ENCODE results near the gene BSG.
"Not testable (repeated sequence)": the region's sequence is repeated elsewhere in the genome, so short reads cannot be mapped to it uniquely, and the experiment has no call there.

The BSG gene

DNA sequence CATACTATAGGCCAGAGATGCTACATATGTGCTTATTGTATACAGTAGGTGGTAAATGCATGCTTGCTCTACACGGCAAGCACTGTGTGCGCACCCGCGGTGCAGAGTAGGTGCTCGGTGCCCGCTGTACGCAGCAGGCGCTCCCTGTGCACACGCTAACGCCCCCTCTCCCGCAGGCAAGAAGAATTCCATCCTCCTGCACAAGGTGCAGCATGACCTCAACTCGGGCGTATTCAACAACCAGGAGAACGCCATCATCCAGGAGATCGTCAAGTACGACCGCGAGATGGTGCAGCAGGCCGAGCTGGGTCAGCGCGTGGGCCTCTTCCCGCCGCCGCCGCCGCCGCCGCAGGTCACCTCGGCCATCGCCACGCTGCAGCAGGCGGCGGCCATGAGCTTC lies 43.2 kb downstream of the BSG start:
- Mint-ChIP-seq H3K27me3 (peaks cover 2% of the 10 kb centered on the region), H3K4me3 (peak overlapping the region; percentile 68), H3K4me1 (peaks cover 14% of the 10 kb centered on the region), H3K36me3 (peaks cover 5% of the 10 kb centered on the region), H3K27ac (no peak overlapping the region), H3K9me3 (no peaks in the 10 kb centered on the region)

DNA sequence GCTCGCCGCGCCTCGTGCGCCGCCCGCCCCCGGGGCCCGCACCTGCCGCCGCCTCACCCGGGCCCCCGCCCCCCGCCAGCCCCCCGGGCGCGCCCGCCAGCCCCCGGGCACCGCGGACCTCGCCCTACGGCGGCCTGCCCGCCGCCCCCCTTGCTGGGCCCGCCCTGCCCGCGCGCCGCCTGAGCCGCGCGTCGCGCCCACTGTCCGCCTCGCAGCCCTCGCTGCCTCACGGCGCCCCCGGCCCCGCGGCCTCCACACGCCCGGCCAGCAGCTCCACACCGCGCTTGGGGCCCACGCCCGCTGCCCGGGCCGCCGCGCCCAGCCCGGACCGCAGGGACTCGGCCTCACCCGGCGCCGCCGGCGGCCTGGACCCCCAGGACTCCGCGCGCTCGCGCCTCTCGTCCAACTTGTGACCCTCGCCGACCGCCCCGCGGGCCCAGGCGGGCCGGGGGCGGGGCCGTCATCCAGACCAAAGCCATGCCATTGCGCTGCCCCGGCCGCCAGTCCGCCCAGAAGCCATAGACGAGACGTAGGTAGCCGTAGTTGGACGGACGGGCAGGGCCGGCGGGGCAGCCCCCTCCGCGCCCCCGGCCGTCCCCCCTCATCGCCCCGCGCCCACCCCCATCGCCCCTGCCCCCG lies 43.8 kb downstream of the BSG start:
- no peaks in the 10 kb centered on the region for H3K9me3 Mint-ChIP-seq
- H3K36me3 Mint-ChIP-seq = peaks cover 5% of the 10 kb centered on the region
- no peak overlapping the region for H3K4me3 Mint-ChIP-seq
- peaks cover 9% of the 10 kb centered on the region for H3K4me1 Mint-ChIP-seq
- no peak overlapping the region for H3K27ac Mint-ChIP-seq
- H3K27me3 Mint-ChIP-seq = peaks cover 2% of the 10 kb centered on the region

DNA sequence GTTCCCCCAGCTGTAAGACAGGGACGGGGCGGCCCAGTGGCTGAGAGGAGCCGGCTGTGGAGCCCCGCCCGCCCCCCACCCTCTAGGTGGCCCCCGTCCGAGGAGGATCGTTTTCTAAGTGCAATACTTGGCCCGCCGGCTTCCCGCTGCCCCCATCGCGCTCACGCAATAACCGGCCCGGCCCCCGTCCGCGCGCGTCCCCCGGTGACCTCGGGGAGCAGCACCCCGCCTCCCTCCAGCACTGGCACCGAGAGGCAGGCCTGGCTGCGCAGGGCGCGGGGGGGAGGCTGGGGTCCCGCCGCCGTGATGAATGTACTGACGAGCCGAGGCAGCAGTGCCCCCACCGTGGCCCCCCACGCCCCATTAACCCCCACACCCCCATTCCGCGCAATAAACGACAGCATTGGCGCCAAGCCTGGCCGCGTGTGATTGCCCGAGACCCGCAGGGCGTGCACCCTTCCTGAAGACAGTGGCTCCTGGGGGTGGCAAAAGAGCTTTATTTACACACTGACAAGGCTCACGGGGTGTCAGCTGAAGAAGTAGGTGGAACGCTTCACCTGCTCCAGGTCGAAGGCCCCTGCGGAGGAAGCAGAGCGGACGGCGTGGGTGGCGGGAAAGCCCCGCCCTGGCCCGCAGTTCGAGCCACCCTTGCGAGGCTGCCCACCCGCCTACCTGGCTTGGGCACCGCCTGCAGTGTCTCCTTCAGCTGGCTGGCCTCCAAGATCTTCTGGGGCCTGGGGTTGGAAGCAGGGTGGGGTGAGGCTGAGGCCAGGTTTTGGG lies 44.5 kb downstream of the BSG start:
- Mint-ChIP-seq H3K27ac (no peak overlapping the region), H3K4me3 (no peak overlapping the region), H3K27me3 (peaks cover 2% of the 10 kb centered on the region), H3K9me3 (no peaks in the 10 kb centered on the region), H3K36me3 (peaks cover 5% of the 10 kb centered on the region), H3K4me1 (peaks cover 3% of the 10 kb centered on the region)

DNA sequence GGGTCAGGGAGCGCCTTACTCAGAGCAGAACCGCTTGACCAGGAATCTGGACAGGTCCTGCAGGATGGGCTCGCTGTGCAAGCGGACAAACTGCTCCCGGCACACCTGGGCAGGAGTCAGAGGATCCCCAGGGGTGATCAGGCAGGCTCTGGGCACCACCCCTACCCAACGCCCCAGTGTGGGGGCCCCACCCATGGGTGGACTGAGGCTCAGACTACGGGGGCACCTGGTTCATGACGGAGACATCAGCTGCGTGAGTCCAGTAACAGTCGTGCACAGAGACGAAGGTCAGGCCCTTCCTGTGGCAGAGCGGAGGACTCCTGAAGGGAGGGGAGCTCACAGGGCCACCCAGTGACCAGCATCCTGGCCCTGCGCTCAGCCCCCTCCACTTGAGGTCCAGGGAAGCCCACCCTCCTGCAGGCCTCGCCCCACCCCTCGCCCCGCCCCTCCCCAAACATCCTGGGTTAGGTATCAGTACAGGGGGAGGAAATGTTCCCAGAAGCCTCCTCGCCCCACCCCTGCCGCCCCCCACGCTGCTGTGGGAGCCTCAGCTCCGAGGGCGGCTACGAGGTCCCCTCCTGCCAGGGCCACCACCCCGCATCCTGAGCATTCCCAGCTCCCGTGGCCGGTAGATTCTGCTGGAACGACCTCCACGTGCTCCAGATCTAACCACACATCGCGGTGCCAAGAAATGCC lies 45.3 kb downstream of the BSG start:
- Mint-ChIP-seq H3K4me1 (peaks cover 3% of the 10 kb centered on the region), H3K27me3 (peaks cover 2% of the 10 kb centered on the region), H3K4me3 (no peak overlapping the region), H3K36me3 (peaks cover 5% of the 10 kb centered on the region), H3K27ac (no peak overlapping the region), H3K9me3 (no peaks in the 10 kb centered on the region)

DNA sequence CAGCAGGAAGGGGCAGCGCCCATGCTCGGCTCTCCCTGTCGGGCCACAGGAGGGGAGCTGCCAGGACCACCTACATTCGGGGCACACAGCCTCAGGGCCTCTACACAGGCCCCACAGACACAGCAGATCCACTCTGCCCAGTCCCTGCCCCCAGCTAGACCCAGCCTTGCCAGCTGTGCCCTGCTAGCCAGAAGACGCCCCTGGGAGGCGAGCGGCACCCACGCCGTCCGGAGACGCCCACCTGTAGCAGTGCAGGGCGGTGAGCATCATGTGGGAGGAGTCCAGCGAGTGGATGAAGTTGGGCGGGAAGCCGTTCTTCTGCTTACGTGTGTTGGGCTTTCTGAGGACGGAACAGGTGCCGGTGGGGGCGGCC lies 45.8 kb downstream of the BSG start:
- H3K4me1 Mint-ChIP-seq = peaks cover 3% of the 10 kb centered on the region
- H3K9me3 Mint-ChIP-seq = no peaks in the 10 kb centered on the region
- H3K4me3 Mint-ChIP-seq = no peak overlapping the region
- peaks cover 5% of the 10 kb centered on the region for H3K36me3 Mint-ChIP-seq
- H3K27ac Mint-ChIP-seq = no peak overlapping the region
- H3K27me3 Mint-ChIP-seq = peaks cover 2% of the 10 kb centered on the region

DNA sequence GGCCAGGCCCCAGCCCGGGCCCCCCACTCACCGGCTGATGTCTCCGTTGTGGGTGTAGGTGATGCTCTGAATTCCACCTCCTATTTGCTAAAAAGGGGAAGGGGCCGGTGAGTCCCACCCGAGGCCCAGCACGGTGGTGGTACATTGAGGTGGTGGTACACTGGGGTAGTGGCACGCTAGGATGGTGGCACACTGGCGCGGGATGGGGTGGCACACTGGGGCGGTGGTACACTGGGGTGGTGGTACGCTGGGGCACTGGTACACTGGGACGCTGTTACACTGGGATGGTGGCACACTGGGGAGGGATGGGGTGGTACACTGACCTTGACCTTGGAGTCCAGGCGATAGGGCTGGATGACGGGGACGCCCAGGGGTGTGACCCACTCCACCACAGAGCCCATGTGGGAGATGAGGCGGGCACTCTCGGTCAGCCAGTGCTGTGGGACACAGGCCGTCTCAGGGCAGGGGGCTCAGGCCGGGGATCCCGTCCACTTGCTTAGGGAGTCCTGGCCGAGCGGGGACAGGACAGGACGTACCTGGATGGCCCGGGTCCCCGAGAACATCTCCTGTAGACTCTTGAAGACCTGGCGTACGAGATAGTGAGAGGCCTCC lies 46.4 kb downstream of the BSG start:
- no peak overlapping the region for H3K4me3 Mint-ChIP-seq
- peaks cover 2% of the 10 kb centered on the region for H3K27me3 Mint-ChIP-seq
- H3K9me3 Mint-ChIP-seq = no peaks in the 10 kb centered on the region
- H3K4me1 Mint-ChIP-seq = peaks cover 3% of the 10 kb centered on the region
- H3K27ac Mint-ChIP-seq = no peak overlapping the region
- peaks cover 5% of the 10 kb centered on the region for H3K36me3 Mint-ChIP-seq

DNA sequence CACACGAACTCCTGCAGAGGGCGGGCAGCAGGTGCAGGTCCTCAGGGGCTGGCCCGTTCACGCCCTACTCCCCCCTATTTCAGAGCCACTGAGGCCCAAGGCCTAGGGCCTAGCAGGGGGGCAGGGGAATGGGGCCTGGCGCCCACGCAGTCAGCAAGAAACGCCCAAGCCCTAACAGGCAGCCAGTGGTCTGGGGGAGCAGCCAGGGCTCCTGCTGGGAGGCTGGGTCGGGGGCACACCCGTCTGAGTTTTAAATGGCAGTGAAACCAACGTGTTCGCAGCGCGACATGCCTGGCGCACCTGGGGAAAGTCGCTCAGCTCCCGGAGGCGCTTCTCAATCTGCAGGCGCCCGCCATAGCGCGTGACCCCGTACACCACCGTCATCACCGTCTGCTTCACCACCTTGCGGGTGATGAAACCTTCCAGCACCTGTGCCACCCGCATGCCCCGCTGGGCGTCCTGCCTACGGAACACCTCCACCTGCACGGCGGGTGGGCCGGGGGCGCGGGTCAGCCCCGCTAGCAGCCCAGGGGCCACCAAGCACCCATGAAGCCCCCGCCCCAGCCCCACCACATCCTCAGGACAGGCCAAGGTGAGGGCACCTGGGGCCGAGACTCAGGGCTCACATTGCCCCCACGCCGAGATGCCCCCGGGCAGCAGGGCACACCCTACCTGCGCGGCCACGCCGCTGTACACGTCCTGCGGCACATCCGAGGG lies 47.0 kb downstream of the BSG start:
- H3K9me3 Mint-ChIP-seq = no peaks in the 10 kb centered on the region
- H3K27ac Mint-ChIP-seq = no peak overlapping the region
- peaks cover 5% of the 10 kb centered on the region for H3K36me3 Mint-ChIP-seq
- peaks cover 3% of the 10 kb centered on the region for H3K4me1 Mint-ChIP-seq
- H3K4me3 Mint-ChIP-seq = no peak overlapping the region
- peaks cover 2% of the 10 kb centered on the region for H3K27me3 Mint-ChIP-seq

DNA sequence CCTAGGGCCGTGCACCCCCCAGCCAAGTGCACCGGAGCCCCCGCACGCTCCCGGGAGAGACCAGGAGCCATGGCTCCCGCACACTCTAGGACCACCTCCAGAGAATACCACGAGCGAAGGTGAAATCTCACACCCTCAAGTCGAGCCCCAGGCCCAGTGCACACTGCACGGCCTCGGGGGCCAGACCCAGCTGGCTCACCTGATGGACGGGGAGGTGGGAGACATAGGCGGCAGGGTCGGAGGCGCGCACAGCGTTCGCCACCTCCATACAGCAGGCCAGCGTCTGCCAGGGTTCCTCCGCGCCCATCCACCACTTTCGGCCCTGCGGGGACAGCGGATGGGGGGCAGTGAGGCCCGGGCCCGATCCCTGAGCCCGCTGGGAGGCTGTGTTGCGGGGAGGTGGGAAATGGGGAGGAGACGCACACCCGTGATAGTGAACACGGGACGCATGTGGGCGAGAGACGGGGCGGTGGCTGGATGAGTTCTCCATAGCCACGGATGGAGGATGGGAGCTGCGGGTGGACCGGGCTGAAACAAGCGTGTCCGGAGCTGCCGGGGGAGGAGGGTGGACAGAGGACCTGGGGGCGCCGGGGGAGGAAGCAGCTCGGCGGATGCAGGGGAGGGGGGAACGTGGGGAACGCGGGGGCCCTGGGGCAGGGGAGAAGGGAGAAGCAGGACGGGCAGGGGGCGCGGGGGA lies 47.9 kb downstream of the BSG start:
- Mint-ChIP-seq H3K27me3 (peaks cover 2% of the 10 kb centered on the region), H3K4me1 (peaks cover 3% of the 10 kb centered on the region), H3K9me3 (no peaks in the 10 kb centered on the region), H3K4me3 (no peak overlapping the region), H3K27ac (no peak overlapping the region), H3K36me3 (peaks cover 5% of the 10 kb centered on the region)

DNA sequence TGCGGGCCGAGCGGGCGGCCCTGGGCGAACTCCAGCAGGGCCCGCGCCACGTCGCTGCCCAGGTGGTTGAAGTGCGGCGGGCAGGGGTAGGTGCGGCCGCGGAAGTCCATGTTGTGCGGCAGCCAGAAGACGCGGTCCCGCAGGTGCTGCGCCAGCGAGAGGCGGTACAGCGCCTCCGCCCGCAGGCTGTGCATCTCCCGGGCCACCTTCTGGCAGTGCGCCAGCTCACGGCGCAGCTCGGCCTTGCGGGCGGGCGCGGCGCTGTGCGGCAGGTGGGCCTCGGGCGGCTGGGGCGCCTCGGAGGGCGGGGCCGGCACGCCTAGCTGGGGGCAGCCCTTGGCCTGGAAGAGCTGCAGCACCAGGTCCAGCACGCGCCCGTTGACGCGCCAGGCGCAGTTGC lies 48.8 kb downstream of the BSG start:
- H3K36me3 Mint-ChIP-seq, H3K4me3 Mint-ChIP-seq, H3K4me1 Mint-ChIP-seq, H3K27ac Mint-ChIP-seq, H3K9me3 Mint-ChIP-seq, H3K27me3 Mint-ChIP-seq: not testable (repeated sequence)

DNA sequence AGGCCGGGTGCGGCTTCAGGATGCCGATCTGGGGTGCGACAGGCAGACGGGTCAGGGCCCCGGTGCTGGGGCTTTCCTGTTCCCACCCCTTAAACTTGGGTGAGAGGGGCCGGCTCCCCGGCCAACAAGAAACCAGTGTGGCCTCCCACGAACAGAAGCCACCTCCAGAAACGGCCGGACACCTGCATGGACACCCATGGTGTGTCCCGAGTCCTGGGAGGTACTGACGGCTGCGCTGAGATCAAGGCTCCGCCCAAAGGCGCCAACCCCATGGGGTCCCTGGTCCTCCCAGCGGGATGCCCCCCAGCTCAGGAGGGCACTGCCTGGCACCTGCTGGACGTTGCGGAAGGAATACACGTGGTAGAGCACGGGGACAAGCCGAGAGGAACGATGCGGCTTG lies 49.4 kb downstream of the BSG start:
- no peaks in the 10 kb centered on the region for H3K4me1 Mint-ChIP-seq
- H3K27ac Mint-ChIP-seq = no peak overlapping the region
- H3K9me3 Mint-ChIP-seq = no peaks in the 10 kb centered on the region
- no peaks in the 10 kb centered on the region for H3K27me3 Mint-ChIP-seq
- H3K36me3 Mint-ChIP-seq = peaks cover 3% of the 10 kb centered on the region
- H3K4me3 Mint-ChIP-seq = no peak overlapping the region

DNA sequence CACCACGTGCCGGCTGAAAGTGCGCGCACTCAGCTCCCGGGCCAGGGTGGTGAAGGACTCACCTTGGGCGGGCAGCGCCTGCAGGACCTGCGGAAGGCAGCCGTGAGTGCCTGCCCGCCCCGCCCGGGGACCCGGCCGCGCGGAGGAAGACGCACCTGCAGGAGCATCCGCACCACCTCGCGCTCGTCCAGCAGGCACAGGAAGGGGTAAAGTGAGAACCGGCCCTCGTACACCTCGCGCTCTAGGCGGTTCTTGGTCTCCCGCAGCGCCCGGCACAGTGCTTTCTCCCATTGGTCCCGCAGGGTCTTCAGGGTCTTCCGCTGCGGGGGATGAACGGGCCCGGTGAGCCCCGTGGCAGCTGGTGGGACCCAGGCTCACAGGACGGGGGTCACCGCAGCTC lies 50.3 kb downstream of the BSG start:
- H3K9me3 Mint-ChIP-seq = no peaks in the 10 kb centered on the region
- H3K27ac Mint-ChIP-seq = no peak overlapping the region
- H3K27me3 Mint-ChIP-seq = no peaks in the 10 kb centered on the region
- no peak overlapping the region for H3K4me3 Mint-ChIP-seq
- H3K36me3 Mint-ChIP-seq = peaks cover 4% of the 10 kb centered on the region
- H3K4me1 Mint-ChIP-seq = no peaks in the 10 kb centered on the region

DNA sequence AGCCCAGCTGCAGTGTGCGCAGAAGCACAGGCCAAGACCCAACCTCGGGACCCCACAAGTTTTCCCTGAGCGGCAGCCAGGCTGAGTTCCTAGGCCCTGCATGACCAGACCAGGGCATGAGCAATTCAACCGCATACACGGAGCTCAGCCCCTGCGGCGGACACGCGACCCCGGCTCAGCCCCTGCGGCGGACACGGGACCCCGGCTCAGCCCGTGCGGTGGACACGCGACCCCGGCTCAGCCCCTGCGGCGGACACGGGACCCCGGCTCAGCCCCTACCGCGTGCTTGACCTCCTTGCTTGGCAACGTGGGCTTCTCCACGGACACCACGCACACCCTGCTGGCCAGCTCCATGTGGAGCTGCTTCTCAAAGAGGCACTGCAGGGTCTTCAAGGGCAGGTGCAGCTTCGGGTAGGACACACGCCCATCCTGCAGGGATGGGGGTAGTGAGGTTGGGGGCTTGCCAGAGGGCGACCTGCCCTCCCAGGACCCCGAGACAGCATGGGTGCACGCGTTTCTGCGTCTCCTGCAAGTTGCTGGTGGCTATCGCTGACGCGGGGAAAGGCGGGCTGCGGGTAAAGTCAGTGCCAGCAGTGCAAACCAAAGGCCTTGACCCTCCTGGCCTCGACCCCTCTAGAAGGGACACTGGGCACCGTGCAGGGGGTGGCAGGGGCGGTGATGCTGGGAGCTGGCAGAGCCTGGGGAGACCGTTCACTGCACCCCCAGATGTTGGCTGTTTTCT lies 51.0 kb downstream of the BSG start:
- Mint-ChIP-seq H3K36me3 (peaks cover 6% of the 10 kb centered on the region), H3K4me3 (no peak overlapping the region), H3K9me3 (no peaks in the 10 kb centered on the region), H3K27me3 (no peaks in the 10 kb centered on the region), H3K27ac (no peak overlapping the region), H3K4me1 (peaks cover 2% of the 10 kb centered on the region)

DNA sequence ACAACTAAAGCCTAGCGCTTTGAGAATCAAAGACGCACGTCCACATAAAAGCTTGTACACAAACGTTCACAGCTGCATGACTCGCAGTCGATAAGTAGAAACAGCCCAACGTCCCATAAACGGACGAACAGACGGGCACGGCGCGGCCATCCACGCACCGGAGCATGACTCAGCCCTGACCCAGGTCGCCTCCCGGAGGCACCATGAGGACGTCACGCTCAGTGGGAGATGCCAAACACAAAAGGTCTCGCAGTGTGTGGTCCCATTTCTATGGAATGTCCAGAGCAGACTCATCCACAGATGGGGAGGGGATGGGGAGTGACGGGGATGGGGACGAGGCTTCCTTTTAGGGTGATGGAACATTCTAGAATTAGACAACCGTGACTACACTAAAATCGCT lies 51.6 kb downstream of the BSG start:
- Mint-ChIP-seq H3K4me1 (peaks cover 8% of the 10 kb centered on the region), H3K9me3 (no peaks in the 10 kb centered on the region), H3K27me3 (no peaks in the 10 kb centered on the region), H3K4me3 (no peak overlapping the region), H3K36me3 (peaks cover 7% of the 10 kb centered on the region), H3K27ac (peak overlapping the region; percentile 17)

DNA sequence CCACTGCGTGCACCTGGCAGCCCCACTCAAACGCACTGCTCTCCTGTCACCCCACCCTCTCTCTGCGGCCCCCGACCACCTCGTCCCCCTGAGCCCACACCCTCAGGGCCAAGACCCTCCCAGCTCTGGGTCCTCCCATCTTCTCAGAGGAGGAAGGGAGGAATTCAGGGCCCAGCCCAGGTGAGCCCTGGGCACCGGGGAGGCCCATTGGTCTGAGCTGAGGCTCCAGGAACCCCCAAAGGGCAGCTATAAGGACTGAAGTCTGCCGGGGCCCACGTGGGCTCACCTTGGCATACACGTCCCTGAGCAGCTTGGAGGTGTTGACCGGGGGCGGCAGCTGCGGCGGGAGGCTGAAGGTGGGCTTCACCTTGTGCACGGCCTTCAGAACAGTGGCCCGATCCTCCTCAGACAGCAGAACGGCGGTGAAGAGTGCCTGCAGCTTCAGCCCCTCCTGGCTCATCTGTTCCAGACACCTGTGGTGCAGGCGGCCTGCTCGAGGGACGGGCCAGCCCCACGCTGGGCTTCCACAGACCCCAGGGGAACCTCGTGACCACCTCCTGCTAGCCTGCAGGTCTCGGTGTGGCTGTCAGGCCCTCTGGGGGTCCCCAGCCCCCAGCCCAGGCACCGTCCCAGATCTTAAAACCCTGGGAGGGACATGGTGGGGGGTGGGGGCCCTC lies 52.2 kb downstream of the BSG start:
- no peaks in the 10 kb centered on the region for H3K27me3 Mint-ChIP-seq
- peaks cover 8% of the 10 kb centered on the region for H3K36me3 Mint-ChIP-seq
- no peak overlapping the region for H3K27ac Mint-ChIP-seq
- no peak overlapping the region for H3K4me3 Mint-ChIP-seq
- H3K9me3 Mint-ChIP-seq = no peaks in the 10 kb centered on the region
- peaks cover 11% of the 10 kb centered on the region for H3K4me1 Mint-ChIP-seq

All from activated naive CD4-positive, alpha-beta T cell treated with anti-CD3 and anti-CD28 coated beads, Interleukin-2, amount 50 U/mL, for 24 hours (primary cell).